Measurements from ENCODE around the gene SULT2B1. TPM values are rescaled to one million over a fixed set of nuclear protein-coding genes. Genes with fewer than 3 reads are reported as not detected.

SULT2B1 gene
- total RNA-seq, 4 donors from 2014 or later = 0.32 to 0.41 TPM; not detected in 2

- in situ Hi-C loops (cut with MboI; ENCODE audit: low pct_ligation_motif_present in 1 of 4, low pct_unique_long_range_greater_than_20kb in 1 of 4, low sequenced_read_pairs in 3 of 4) (loop anchor here in 2 of 4 donors (25.0 kb wide), 2 partner anchors 283 to 333 kb away; partner anchors contain the start of genes CARD8 (in 1 of the 2) and ZNF114 (in 1 of the 2)), intact Hi-C loops (cut with DNase I; ENCODE audit: low total_unique reads) (no loop called here)
- H3K27me3 ChIP-seq = no peaks in the 10 kb centered on the region
- no peaks in the 10 kb centered on the region for H3K36me3 ChIP-seq
- WGBS, 2 donors (ENCODE audit: low coverage in 1 of 2) = 93 to 100% methylated on average over 3 to 9 of the region's 9 CpGs
- DNase-seq = no peak
- H3K4me3 ChIP-seq = no peak overlapping the region
- no peaks in the 10 kb centered on the region for H3K4me1 ChIP-seq
- TF ChIP-seq CTCF (IDR thresholded peaks at IDR 0.05) (no peak), POLR2AphosphoS5 (IDR thresholded peaks at IDR 0.05) (no peak), EP300 (IDR thresholded peaks at IDR 0.05; ENCODE audit: low read depth) (no peak), POLR2A (IDR thresholded peaks at IDR 0.05) (no peak)
- H3K9me3 ChIP-seq = no peaks in the 10 kb centered on the region
- no peak overlapping the region for H3K27ac ChIP-seq
These were observed 43.2 kb downstream of the SULT2B1 start for GRCh38 chr19:48595171-48595570.

- no peak for DNase-seq
- intact Hi-C loops (cut with DNase I; ENCODE audit: low total_unique reads) = no loop called here
- no peak for TF ChIP-seq POLR2A (IDR thresholded peaks at IDR 0.05)
These were observed 43.9 kb downstream of the SULT2B1 start for GRCh38 chr19:48595833-48596232.

GRCh38 chr19:48596237-48596636 lies 44.3 kb downstream of the SULT2B1 start:
- no peaks in the 10 kb centered on the region for H3K36me3 ChIP-seq
- no peaks in the 10 kb centered on the region for H3K9me3 ChIP-seq
- H3K4me3 ChIP-seq = no peak overlapping the region
- no peak for DNase-seq
- H3K4me1 ChIP-seq = no peaks in the 10 kb centered on the region
- WGBS, 2 donors (ENCODE audit: low coverage in 1 of 2) = 72% methylated on average over 4 of the region's 4 CpGs; no CpG with 5 or more reads in 1 of the 2 donors
- intact Hi-C loops (cut with DNase I; ENCODE audit: low total_unique reads) (no loop called here), in situ Hi-C loops (cut with MboI; ENCODE audit: low pct_ligation_motif_present in 1 of 4, low pct_unique_long_range_greater_than_20kb in 1 of 4, low sequenced_read_pairs in 3 of 4) (loop anchor here in 2 of 4 donors (25.0 kb wide), 2 partner anchors 284 to 334 kb away; partner anchors contain the start of genes CARD8 (in 1 of the 2) and ZNF114 (in 1 of the 2))
- no peak for TF ChIP-seq POLR2AphosphoS5 (IDR thresholded peaks at IDR 0.05)
- TF ChIP-seq POLR2A (IDR thresholded peaks at IDR 0.05) = no peak
- TF ChIP-seq CTCF (IDR thresholded peaks at IDR 0.05) = no peak
- TF ChIP-seq EP300 (IDR thresholded peaks at IDR 0.05; ENCODE audit: low read depth) = no peak
- no peaks in the 10 kb centered on the region for H3K27me3 ChIP-seq
- H3K27ac ChIP-seq = no peak overlapping the region

More at GRCh38 chr19:48595833-48596232, 43.9 kb downstream of the SULT2B1 start:
- H3K27me3 ChIP-seq = no peaks in the 10 kb centered on the region
- H3K27ac ChIP-seq = no peak overlapping the region
- H3K36me3 ChIP-seq = no peaks in the 10 kb centered on the region
- H3K4me1 ChIP-seq = no peaks in the 10 kb centered on the region
- H3K4me3 ChIP-seq = no peak overlapping the region
- in situ Hi-C loops (cut with MboI; ENCODE audit: low pct_ligation_motif_present in 1 of 4, low pct_unique_long_range_greater_than_20kb in 1 of 4, low sequenced_read_pairs in 3 of 4) = loop anchor here in 2 of 4 donors (25.0 kb wide), 2 partner anchors 284 to 334 kb away; partner anchors contain the start of genes CARD8 (in 1 of the 2) and ZNF114 (in 1 of the 2)
- WGBS, 2 donors (ENCODE audit: low coverage in 1 of 2) = 84% methylated on average over 6 of the region's 6 CpGs; no CpG with 5 or more reads in 1 of the 2 donors
- no peaks in the 10 kb centered on the region for H3K9me3 ChIP-seq

- WGBS, 2 donors (ENCODE audit: low coverage in 1 of 2) = 78% methylated on average over 39 of the region's 39 CpGs; no CpG with 5 or more reads in 1 of the 2 donors
- TF ChIP-seq CTCF (IDR thresholded peaks at IDR 0.05) = no peak
- TF ChIP-seq EP300 (IDR thresholded peaks at IDR 0.05; ENCODE audit: low read depth) = no peak
- no peak for TF ChIP-seq POLR2AphosphoS5 (IDR thresholded peaks at IDR 0.05)
- no peak for TF ChIP-seq POLR2A (IDR thresholded peaks at IDR 0.05)
- Histone ChIP-seq H3K27me3 (no peaks in the 10 kb centered on the region), H3K9me3 (no peaks in the 10 kb centered on the region), H3K27ac (no peak overlapping the region), H3K4me3 (no peak overlapping the region), H3K36me3 (no peaks in the 10 kb centered on the region), H3K4me1 (peaks cover 0 to 3% (median 0%) of the 10 kb centered on the region in 4 donors)
- in situ Hi-C loops (cut with MboI; ENCODE audit: low pct_ligation_motif_present in 1 of 4, low pct_unique_long_range_greater_than_20kb in 1 of 4, low sequenced_read_pairs in 3 of 4) = loop anchor here in 2 of 4 donors (25.0 kb wide), 2 partner anchors 285 to 335 kb away; partner anchors contain the start of genes CARD8 (in 1 of the 2) and ZNF114 (in 1 of the 2)
- intact Hi-C loops (cut with DNase I; ENCODE audit: low total_unique reads) = no loop called here
- DNase-seq = no peak
These were observed 44.9 kb downstream of the SULT2B1 start for GRCh38 chr19:48596679-48597465.

Measured in transverse colon (tissue), 4 donors.